ENCODE measurements around the gene ABL2.
"Not testable (repeated sequence)": the region's sequence is repeated elsewhere in the genome, so short reads cannot be mapped to it uniquely, and the experiment has no call there.

ABL2 gene

GRCh38 chr1:179135707-179136106 lies 93.8 kb downstream of the ABL2 start:
- DNase-seq (ENCODE audit: low read depth), result not testable (repeated sequence)

GRCh38 chr1:179135168-179135567 lies 94.3 kb downstream of the ABL2 start:
- not testable (repeated sequence) for DNase-seq (ENCODE audit: low read depth)

DNA sequence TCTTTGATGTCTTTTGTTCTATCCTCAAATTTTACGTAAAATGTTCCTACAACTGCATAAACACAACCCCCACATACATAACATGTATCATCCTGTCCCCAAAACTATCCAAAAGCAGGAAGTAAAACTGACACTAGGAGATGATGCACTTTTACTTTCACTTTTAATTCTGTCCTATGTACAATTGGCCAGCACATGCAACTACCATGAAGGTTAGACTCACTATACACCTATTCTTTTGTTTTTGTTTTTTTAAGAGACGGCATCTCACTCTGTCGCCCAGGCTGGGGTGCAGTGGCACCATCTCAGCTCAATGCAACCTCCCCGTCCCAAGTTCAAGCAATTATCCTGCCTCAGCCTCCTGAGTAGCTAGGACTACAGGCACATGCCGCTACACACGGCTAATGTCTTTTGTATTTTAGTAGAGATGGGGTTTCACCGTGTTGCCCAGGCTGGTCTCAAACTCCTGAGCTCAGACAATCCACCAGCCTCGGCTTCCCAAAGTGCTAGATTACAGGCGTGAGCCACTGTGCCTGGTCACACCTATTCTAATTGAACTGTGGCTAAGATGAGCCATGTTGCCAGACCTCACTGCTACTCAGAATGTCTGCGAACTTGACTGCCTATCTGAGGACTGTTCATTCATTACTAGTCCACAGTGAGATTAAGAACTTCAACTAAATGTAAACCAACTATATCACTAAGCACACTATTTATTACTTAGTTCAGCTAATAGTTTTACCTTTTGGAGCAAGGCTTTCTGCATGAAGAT lies 99.6 kb downstream of the ABL2 start:
- DNase-seq (ENCODE audit: low read depth), result peak; percentile 56

GRCh38 chr1:179128520-179128919 lies 101.0 kb downstream of the ABL2 start:
- DNase-seq (ENCODE audit: low read depth), result no peak

- DNase-seq (ENCODE audit: low read depth), result peak; percentile 85
Observed at GRCh38 chr1:179127163-179127895, 102.1 kb downstream of the ABL2 start.

- peak; percentile 55 for DNase-seq (ENCODE audit: low read depth)
Observed at GRCh38 chr1:179126338-179127060, 103.0 kb downstream of the ABL2 start.

GRCh38 chr1:179124873-179125272 lies 104.6 kb downstream of the ABL2 start:
- peak; percentile 56 for DNase-seq (ENCODE audit: low read depth)

GRCh38 chr1:179121159-179121938 lies 108.1 kb downstream of the ABL2 start:
- DNase-seq (ENCODE audit: low read depth), result peak; percentile 71

GRCh38 chr1:179120736-179121135 lies 108.7 kb downstream of the ABL2 start:
- DNase-seq (ENCODE audit: low read depth), result no peak

GRCh38 chr1:179119513-179119912 lies 110.0 kb downstream of the ABL2 start:
- DNase-seq (ENCODE audit: low read depth), result no peak

DNA sequence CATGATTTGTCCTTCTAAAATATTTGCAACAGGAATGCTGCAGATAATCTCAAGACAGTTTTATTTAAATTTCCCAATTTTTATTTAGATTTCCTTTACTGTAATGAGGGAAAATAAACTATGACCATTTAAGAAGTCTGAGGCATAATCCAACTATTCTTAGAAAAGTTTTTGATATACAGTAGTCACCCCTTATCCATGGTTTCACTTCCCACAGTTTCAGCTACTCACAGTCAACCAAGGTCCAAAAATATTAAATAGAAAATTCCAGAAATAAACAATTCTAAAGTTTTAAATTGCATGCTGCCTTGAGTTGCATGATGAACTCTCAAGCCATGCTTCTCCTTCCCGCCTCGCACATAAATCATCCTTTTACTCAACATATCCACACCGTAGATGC lies 114.3 kb downstream of the ABL2 start:
- peak; percentile 55 for DNase-seq (ENCODE audit: low read depth)

- DNase-seq (ENCODE audit: low read depth), result no peak
Observed at GRCh38 chr1:179108644-179109043, 120.8 kb downstream of the ABL2 start.

- DNase-seq (ENCODE audit: low read depth), result no peak
Observed at GRCh38 chr1:179107706-179108629, 121.5 kb downstream of the ABL2 start.

DNA sequence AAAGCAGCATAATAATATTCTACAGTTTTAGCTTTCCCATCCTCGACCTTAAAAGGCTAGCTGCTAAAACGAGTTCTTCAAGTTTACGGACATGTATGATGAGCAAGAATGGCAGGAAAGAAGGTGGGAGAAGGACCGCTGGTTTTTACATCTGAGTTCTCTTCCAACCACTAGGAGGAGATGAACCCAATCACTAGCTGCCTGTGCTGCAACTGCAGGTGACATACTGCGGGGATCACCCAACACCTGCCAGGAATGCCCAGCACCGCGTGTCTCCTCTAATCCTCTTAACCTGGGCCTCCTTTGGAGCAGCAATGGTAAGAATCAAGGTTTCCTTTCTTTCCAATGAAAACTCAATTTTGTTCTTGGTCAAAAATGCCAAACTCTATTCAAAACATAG lies 124.1 kb downstream of the ABL2 start:
- DNase-seq (ENCODE audit: low read depth), result no peak

DNA sequence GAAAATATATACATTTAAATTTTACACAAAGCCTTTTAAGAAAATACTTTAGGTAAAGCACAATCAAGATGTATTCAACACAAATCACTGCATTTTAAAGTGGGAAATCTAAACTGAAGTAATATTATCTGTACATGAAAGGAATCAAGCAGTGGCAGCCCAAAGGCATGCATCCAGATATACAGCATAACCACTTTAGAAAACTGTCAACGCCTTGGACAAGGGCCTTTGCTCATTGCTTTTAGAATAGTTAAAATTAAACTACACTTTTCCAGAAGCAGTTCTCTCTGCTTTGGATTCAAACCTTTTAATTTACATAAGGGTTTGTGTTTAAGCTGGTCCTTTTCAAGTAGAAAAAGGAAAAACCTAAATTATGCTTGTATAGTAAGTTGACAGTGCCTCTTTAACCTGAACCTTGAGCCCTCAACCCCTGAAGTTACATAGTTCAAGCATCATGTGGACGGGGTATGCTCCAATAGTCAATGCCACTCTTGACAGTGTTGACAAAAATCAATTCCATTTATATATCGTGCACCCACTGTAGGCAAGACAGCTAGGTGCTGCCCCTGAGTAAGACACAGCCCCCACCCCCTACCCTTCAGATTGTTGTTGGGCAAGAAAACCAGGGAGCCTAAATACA lies 124.7 kb downstream of the ABL2 start:
- no peak for DNase-seq (ENCODE audit: low read depth)

- DNase-seq (ENCODE audit: low read depth), result no peak
Observed at GRCh38 chr1:179103999-179104398, 125.5 kb downstream of the ABL2 start.

DNA sequence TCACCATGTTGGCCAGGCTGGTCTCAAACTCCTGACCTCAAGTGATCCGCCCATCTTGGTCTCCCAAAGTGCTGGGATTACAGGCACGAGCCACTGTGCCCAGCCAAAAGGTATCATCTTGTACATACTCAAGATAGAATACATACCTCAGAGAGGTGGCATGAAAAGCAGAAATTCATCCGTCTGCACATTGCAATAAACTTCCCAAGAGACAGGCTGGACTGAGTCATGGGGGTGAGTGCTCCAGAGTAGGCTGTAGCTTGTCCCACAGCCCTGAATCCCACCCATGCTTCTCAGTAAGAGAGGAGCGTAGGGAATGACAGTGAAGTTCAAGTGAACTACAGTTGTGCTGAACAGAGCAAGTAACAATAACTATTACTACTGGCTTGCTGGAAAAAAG lies 127.9 kb downstream of the ABL2 start:
- DNase-seq (ENCODE audit: low read depth), result no peak

DNA sequence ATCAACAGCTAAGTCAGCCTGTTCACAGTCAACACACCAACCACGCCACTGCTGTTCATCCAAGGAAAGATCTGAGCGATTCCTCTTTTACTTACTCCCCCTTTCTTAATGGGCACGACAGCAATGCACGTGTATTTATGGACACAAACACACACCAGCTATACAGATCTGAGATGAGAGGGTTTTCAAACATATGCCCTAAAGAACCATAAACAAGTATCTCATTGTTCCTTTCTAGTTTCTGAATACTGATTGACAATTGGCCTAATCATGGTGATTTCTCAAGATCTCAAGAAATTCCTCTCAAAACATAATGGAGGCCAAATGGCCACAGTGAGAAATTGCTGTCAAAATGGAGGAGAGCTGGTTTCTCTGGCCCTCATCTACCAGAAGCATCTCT lies 129.6 kb downstream of the ABL2 start:
- DNase-seq (ENCODE audit: low read depth), result no peak

DNA sequence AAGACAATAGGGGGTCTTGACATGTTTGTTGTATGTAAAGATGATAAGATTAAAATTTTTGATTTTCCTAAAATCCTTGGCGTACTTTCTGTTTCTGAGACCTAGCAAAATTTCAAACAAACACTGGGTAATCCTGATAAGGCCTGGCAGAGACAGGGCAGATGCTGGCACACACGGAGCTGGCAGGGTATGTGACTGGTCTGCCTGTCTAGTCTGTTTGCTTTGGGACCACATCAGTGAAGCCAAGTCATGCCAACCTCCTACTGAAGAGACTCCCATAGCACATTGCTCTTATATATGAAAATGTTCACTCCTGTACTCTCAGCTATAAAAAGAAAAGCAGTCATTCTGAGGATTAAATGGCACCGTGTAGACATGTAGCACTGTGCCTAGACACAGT lies 133.6 kb downstream of the ABL2 start:
- DNase-seq (ENCODE audit: low read depth), result no peak

DNA sequence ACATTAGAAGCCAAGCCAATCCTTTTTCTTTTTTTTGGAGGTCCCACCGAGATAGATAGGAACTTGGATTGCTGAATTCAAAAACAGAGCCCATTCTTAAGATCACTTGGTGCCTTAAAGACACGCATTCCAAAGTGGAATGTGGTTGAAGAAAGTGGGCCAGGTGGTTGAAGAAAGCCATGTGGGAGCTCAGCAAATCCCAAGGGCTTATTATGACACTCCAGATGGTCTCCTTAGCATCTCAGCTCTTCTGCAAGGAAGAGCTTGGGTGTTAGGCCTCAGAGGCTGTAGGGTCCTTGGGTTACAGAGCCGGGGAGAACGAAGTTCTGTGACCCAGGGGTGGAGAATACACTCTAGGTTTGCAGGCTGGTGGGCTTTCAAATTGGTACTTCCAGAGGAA lies 134.1 kb downstream of the ABL2 start:
- DNase-seq (ENCODE audit: low read depth), result no peak

Measured in EH (cell line).